Measurements from ENCODE around the gene CADM1. TPM values are rescaled to one million over a fixed set of nuclear protein-coding genes. Genes with fewer than 3 reads are reported as not detected.

CADM1 gene
- polyA plus RNA-seq, 3 donors = 0.67 to 11.7 (median 8.6) TPM

- no peak overlapping the region for H3K27ac ChIP-seq (ENCODE audit: low read depth, low read length)
- 68 to 87% (median 86%) methylated on average over 6 of the region's 6 CpGs for WGBS, 3 donors
Measured at GRCh38 chr11:115421992-115422689, 82.1 kb downstream of the CADM1 start.

- no peak overlapping the region for H3K27ac ChIP-seq (ENCODE audit: low read depth, low read length)
- 57 to 86% (median 83%) methylated on average over 9 of the region's 9 CpGs for WGBS, 3 donors
Measured at GRCh38 chr11:115421352-115421991, 82.7 kb downstream of the CADM1 start.

DNA sequence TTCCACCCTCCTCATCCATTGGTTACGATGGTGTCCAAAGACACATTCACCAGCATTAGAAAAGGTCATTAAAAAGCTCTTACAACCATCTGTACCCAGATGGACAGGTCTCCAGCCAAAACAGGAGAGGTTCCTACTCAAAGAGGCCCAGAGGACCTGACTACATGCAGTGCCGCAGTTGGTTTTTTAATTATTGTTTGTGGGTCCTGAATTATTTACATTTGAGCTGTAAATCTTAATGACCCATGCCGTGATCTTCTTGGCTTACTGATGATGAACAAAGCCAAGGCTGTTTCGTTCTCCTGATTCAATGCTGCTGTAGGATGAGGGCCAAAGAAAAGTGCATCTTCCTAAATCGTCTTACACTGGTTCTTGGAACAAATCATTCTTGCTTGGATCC lies 83.7 kb downstream of the CADM1 start:
- H3K27ac ChIP-seq (ENCODE audit: low read depth, low read length) = no peak overlapping the region
- 77 to 78% (median 77%) methylated on average over 5 of the region's 5 CpGs for WGBS, 3 donors

GRCh38 chr11:115418626-115419025 lies 85.6 kb downstream of the CADM1 start:
- 41 to 85% (median 82%) methylated on average over 1 of the region's 1 CpG for WGBS, 3 donors
- H3K27ac ChIP-seq (ENCODE audit: low read depth, low read length) = no peak overlapping the region

GRCh38 chr11:115418081-115418480 lies 86.1 kb downstream of the CADM1 start:
- H3K27ac ChIP-seq (ENCODE audit: low read depth, low read length) = no peak overlapping the region
- WGBS, 3 donors = 88 to 96% (median 95%) methylated on average over 4 of the region's 4 CpGs

- H3K27ac ChIP-seq (ENCODE audit: low read depth, low read length) = no peak overlapping the region
- 74 to 88% (median 86%) methylated on average over 1 of the region's 1 CpG for WGBS, 3 donors
Measured at GRCh38 chr11:115411120-115411519, 93.1 kb downstream of the CADM1 start.

DNA sequence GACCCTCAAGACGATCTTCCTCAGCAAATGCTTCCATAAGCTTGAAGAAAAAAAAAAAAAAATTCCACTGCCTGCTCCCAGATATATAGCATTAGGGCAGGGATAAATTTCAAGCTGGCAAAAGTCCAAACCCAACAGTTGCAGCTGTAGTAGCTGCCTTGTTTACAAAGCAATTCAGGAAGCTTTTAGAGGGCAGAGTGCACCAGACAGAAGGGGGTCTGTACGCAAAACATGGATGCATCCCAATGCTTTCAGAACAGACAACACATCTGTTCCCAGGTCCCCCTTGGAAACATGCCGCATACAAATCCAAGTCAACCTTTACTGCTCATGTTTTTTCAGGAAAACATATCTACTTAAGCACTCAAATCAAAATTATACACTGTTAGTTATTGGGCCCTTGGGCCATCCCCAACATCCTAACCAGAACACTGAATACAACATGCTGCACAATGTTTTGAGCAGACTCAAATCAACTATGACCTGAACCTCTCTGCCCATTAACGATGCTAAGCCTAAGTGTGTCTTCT lies 94.5 kb downstream of the CADM1 start:
- no peak overlapping the region for H3K27ac ChIP-seq (ENCODE audit: low read depth, low read length)
- WGBS, 3 donors = 42 to 56% (median 47%) methylated on average over 4 of the region's 4 CpGs

- H3K27ac ChIP-seq (ENCODE audit: low read depth, low read length) = no peak overlapping the region
- WGBS, 3 donors = 46 to 58% (median 50%) methylated on average over 4 of the region's 4 CpGs
Measured at GRCh38 chr11:115409116-115409670, 95.0 kb downstream of the CADM1 start.

GRCh38 chr11:115408036-115408921 lies 95.9 kb downstream of the CADM1 start:
- WGBS, 3 donors = 30 to 43% (median 31%) methylated on average over 3 of the region's 3 CpGs
- no peak overlapping the region for H3K27ac ChIP-seq (ENCODE audit: low read depth, low read length)

GRCh38 chr11:115407496-115407895 lies 96.7 kb downstream of the CADM1 start:
- WGBS, 3 donors = 79 to 92% (median 91%) methylated on average over 5 of the region's 5 CpGs
- H3K27ac ChIP-seq (ENCODE audit: low read depth, low read length) = no peak overlapping the region

GRCh38 chr11:115406404-115406803 lies 97.8 kb downstream of the CADM1 start:
- 92 to 99% (median 98%) methylated on average over 4 of the region's 4 CpGs for WGBS, 3 donors
- H3K27ac ChIP-seq (ENCODE audit: low read depth, low read length) = no peak overlapping the region

- WGBS, 3 donors = 74 to 95% (median 89%) methylated on average over 2 of the region's 2 CpGs
- no peak overlapping the region for H3K27ac ChIP-seq (ENCODE audit: low read depth, low read length)
Measured at GRCh38 chr11:115398333-115399080, 105.7 kb downstream of the CADM1 start.

GRCh38 chr11:115396533-115396932 lies 107.7 kb downstream of the CADM1 start:
- H3K27ac ChIP-seq (ENCODE audit: low read depth, low read length) = no peak overlapping the region
- 59 to 61% (median 60%) methylated on average over 1 of the region's 1 CpG for WGBS, 3 donors

GRCh38 chr11:115393950-115394349 lies 110.3 kb downstream of the CADM1 start:
- H3K27ac ChIP-seq (ENCODE audit: low read depth, low read length) = no peak overlapping the region

DNA sequence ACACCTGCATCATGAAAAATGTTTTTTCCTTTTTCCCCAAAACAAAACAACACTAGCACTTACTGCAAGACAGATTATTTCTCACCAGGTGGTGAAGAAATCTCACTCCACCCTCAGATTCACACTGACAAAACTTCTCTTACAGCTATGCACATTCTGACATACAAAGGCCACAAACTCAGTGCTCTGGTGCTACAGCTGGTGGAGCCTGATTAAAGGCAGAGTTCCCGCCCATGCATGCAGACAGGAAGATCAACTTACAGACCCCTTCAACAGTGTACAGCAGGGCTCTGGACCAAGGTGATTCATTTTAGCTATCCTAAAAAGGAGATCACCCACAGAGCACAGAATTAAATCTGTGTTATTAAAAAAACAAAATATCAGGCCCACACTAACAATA lies 112.6 kb downstream of the CADM1 start:
- 64 to 100% (median 77%) methylated on average over 1 of the region's 1 CpG for WGBS, 3 donors
- H3K27ac ChIP-seq (ENCODE audit: low read depth, low read length) = no peak overlapping the region

DNA sequence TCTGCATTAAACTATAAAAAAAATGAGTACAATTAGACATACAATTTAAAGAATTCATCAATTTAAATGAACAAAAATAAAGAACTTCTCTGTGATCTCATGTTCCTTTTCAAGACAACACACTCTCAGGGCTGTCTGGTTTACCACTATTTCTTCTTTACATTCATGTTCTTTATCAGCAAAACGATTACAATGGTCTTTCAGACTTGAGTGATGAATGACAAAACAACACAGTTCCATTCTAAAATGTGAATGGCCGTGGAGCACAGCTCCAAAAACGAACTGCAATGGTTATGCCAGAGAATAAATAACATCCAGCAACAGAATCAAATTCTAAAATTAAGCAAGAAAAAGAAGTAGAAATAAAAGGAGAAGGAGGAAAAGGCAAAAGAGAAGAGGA lies 113.1 kb downstream of the CADM1 start:
- no peak overlapping the region for H3K27ac ChIP-seq (ENCODE audit: low read depth, low read length)
- 27 to 51% (median 49%) methylated on average over 3 of the region's 3 CpGs for WGBS, 3 donors

- 38 to 64% (median 58%) methylated on average over 1 of the region's 1 CpG for WGBS, 3 donors
- no peak overlapping the region for H3K27ac ChIP-seq (ENCODE audit: low read depth, low read length)
Measured at GRCh38 chr11:115390441-115390840, 113.8 kb downstream of the CADM1 start.

- H3K27ac ChIP-seq (ENCODE audit: low read depth, low read length) = no peak overlapping the region
- 69 to 84% (median 80%) methylated on average over 3 of the region's 3 CpGs for WGBS, 3 donors
Measured at GRCh38 chr11:115389790-115390189, 114.4 kb downstream of the CADM1 start.

Measured in adipose tissue (tissue), 3 donors.